HK-2 (cell line): ENCODE results near the gene DDX55.

Source experiments
- DNase-seq: peaks from one replicate; pipeline ENCODE4 v3.0.0-alpha.2; 2018; ENCODE audit not compliant: unreplicated experiment

The DDX55 gene

DNA sequence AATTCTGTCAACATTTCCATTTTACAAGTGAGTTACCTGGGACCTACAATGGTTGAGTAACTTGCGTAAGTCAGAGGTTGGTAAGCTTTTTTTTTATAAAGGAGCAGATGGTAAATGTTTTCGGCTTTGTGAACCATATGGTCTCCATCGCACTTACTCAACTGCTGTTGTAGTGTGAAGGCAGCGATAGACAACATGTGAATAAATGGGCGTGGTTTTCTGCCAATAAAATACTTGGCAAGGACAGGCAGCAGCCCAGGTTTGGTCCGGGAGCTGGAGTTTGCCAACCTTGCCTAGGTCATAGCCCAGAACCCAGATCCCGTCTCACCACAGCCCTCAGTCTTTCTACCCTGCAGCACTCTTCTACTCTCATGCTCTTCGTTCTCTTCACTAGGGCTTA is 6.3 kb downstream of the DDX55 start:
- DNase-seq = no peak

- no peak for DNase-seq
Observed at GRCh38 chr12:123614110-123614509, 12.2 kb downstream of the DDX55 start.

GRCh38 chr12:123614531-123614930 is 12.6 kb downstream of the DDX55 start:
- DNase-seq = no peak

DNA sequence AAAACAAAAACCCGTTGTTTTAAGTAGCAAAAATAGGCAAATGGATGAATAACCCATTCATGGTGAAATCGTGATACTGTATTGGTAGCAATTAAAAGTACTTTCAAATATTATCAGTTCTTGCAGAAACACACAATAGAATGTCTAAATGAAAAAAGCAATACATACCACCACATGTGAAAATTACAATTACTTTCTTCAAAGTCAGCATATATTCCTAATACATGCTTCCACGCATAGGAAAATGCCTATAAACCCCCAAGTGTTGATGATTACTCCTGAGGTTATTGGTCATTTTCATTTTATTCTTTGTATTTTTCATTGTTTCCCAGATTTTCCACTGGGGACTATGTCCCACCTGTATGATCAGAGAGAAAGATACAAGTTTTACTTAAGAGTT is 15.2 kb downstream of the DDX55 start:
- DNase-seq = no peak

DNA sequence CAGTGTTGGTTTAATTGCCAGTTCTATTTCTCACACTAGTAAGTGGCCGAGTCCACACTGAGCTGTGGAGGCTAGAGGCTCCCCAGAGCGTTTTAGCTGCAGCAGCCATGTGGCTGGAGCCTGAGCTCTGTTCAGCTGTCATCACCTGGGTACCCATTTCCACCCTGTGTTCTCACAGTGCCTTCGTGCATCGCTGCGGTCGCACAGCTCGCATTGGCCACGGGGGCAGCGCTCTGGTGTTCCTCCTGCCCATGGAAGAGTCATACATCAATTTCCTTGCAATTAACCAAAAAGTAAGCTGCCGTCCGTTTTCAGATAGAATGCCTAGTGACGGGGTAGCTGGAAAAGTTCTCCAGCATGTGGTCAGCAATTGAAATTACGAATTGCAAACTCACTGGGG is 15.7 kb downstream of the DDX55 start:
- no peak for DNase-seq

DNA sequence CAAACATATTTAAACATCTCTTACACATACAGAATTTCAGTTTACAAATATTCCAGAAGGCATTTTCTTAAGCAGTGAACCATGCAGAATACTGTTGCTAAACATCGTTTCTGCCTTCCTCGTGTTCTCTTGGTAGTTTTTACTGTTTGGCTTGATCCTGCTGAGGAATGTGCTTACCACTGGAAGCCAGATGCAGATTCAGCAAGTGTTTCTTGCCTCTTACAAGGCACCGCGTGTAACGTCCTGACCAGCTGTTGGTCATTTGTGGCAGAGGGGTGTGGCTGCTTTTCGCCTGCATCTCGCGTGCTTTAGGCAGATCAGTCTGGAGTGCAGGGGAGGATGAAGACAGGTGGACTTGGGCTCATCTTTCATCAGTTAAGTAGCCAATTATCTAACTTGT is 19.2 kb downstream of the DDX55 start:
- no peak for DNase-seq

DNA sequence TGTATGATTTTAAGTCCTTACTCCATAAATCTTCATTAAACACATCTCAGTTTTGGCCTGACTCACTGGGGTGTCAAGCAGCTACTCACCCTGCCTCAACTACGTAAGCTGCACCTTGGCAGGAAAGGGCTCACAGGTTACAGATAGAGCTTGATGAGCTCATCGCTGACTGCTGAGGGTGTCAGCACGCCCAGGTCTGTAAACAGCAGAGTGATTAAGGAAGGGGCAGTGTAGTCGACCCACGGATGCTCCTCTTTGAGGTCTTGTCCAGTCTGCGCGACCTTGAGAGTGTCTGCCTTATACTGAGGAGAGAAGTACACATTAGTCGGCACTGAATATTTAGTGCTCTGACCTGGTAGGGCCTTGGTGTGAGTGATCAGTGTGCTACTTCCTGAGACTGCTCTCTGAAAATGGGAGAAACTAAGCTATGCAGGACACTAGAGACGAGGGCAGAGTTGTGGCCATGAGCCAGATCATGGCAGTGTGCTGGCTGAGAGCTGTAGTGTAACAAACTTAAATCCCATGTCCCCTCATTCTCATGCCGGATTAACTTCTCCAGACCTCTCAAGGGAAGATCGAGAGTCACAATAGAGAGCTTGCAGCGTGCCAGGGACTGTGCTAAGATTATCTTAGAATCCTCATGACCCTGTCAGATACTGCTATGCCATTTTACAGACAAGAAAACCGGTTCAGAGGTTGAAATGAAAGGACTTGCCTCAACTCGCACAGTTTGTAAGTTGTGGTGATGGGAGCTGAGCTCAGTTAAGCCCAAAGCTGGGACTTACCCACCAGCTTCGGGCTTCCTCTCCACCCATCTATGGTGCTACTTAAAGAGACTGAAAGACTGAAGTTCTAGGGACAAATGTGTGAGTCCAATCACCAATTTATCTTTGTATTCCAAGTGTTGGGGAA is 20.0 kb downstream of the DDX55 start:
- DNase-seq = no peak

GRCh38 chr12:123633379-123634141 is 31.7 kb downstream of the DDX55 start, which contains the start of the genes EIF2B1 and GTF2H3:
EIF2B1 (minus strand) TSS chr12:123633686; CDS start chr12:123633557, 129 bp downstream.
GTF2H3 (plus strand) TSS chr12:123633829; CDS start chr12:123633860, 31 bp downstream.
- peak; percentile 95 for DNase-seq

- peak; percentile 9 for DNase-seq
Observed at GRCh38 chr12:123634142-123634561, 32.3 kb downstream of the DDX55 start.

DNA sequence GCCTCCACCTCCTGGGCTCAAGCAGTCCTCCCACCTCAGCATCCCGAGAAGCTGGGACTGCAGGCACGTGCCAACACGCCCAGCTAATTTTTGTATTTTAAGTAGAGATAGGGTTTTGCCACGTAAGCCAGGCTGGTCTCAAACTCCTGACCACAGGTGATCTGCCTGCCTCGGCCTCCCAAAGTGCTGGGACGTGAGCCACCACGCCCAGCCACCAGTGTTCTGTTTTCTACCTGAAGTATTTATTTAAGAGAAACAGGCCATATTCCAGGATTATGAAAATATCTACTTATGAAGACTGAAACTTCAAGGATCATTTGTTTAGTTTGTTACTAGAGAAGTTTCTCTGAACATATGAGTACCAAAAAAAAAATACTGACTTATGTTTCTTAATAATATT is 42.0 kb downstream of the DDX55 start:
- DNase-seq = no peak

- DNase-seq = no peak
Observed at GRCh38 chr12:123645380-123645779, 43.5 kb downstream of the DDX55 start.

DNA sequence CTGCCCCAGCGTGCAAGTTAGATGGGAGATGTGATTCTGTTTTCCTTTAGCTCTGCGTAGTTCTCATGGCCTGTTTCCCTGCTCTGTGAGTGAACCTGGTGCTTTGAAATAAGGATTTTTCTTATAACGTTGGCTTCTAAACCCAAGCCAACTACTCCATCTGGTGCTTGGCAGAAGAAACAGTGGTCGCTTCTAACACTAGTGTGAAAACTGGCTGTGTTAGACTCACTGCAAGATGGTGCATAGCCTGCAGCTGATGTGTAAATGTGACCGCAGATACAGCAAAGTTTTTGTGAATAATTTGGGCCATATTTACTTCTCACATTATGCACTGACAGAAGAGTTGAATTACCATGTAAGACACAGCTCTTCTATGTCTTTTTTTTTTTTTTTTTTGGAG is 44.0 kb downstream of the DDX55 start:
- no peak for DNase-seq

GRCh38 chr12:123648401-123648800 is 46.5 kb downstream of the DDX55 start:
- DNase-seq = no peak

- DNase-seq = no peak
Observed at GRCh38 chr12:123654129-123654701, 52.3 kb downstream of the DDX55 start.

DNA sequence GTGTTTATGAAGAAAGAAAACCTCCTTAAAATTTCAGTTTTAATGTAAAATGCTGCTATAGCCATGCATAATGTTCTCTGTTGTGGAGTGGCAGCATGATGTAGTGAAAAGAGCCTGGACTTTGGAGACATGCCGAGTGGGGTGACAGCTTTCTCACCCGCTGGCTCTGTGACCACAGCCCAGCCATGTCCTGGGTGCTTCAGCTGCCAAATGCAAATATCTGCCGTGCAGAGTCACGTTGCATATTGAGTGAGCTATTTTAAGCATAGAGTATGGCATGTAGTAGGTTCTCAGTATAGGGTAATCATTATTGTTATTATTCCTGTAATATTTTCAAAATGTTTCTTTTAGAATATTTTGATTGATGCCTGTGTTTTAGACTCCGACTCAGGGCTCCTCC is 53.5 kb downstream of the DDX55 start:
- no peak for DNase-seq

DNA sequence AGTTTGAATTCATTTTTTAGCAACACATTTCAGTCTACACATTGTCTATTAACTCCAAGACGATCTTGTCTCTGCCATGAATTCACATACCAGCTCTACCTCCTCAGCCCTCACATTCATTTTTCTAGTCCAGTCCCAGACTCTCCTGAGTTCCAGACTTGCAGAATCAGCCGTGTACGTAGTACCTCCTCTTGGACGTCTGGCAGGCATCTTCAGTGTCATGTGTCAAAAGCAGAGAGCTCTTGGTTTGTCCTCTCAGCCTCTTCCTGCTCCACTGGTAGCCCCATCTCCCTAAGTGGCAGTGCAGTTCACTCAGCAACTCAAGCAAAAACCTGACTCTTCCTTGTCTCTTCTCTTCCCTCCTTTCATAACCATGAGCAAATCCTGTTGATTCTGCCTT is 54.5 kb downstream of the DDX55 start:
- no peak for DNase-seq

DNA sequence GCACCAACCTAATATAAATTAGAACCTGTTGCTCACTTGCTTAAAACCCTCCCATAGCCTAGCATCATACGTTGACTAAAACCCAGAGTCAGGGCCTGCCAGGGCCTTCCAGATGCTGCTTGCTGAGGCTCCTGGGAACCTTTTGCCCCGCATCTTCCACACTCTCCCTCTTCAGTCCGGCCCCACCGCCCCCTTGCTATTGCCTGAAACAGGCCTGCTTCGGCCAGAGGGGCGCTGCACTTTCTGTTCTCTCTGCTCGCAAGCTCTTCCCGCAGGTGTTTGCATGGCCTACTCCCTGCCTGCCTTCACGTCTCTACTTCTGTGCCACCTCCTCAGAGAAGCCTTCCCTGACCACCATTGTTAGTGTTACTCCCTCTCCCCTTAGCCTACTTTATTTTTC is 55.3 kb downstream of the DDX55 start:
- DNase-seq = no peak

DNA sequence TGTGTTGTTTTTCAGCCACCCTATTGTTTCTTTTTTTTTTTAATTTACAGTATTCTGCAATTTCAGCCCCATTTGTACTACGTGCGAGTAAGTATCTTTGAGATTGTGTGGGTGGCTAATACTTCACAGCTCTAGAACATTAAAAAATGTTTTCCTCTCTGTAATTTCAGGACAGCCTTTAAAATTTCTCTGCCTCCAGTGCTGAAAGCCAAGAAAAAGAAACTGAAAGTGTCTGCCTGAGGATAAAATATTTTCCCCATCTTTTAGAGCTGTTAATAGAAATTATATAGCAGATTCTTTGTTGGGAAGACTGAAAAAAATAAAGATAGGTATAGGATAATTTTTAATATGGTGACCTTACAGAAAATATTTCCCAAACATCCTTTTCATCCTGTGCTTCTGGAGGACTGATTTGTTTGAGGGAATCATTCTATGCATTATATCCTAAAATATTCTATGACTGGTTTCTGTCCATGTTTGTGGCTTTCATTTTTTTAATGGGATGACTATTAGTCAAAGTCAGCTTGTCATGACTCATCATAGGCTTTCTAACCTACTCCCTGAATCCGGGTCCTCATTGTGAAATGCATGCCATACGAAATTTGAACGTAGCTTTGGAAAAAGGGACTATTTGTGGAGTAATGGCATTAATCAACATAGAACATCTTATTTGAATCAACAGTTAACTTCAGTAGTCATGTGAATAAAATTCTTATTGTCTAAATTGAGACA is 58.3 kb downstream of the DDX55 start:
- no peak for DNase-seq

GRCh38 chr12:123667771-123668170 is 65.9 kb downstream of the DDX55 start:
- no peak for DNase-seq
